ENCODE results near the gene PTCD2. TPM values are rescaled to one million over a fixed set of nuclear protein-coding genes. Genes with fewer than 3 reads are reported as not detected.

Gene PTCD2
- total and polyA plus RNA-seq, 2 donors (not counting 3 experiments of a cell fraction or from before 2014, with no cell fraction given), result 4.3 to 6.7 TPM

DNA sequence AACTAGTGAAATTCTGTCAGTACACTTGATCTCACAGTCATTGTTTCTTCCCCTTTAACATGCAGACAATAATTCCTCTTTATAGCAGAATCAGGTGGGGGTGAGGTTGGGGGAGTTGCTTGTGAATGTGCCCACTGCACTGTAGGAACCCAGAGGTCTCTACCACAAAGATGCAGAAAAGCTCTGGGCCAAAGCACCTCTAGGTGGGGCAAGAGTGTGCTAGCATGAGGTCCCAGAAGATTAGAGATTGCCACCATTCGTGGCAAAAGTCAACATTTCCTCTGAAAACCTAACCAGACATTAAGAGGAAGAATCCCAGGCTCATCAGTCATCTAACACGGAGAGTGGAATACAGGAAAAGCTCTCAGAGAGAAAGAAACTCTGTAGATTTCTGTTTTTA, 74.5 kb downstream of the PTCD2 start:
- Histone ChIP-seq H3K36me3 (ENCODE audit: control insufficient read depth in 2 of 2, extremely low read depth in 1 of 2, insufficient read depth in 2 of 2, low read length in 2 of 2) (no peaks in the 10 kb centered on the region), H3K4me3 (replicated peaks in 1 of 3; ENCODE audit: insufficient read depth in 1 of 3, low read depth in 1 of 3, low read length in 3 of 3) (no peak overlapping the region), H3K9me1 (replicated peaks; ENCODE audit: control insufficient read depth, extremely low read depth, insufficient read depth, low read length) (no peaks in the 10 kb centered on the region), H3K27me3 (ENCODE audit: control insufficient read depth in 2 of 2, insufficient read depth in 2 of 2, low read length in 2 of 2) (no peaks in the 10 kb centered on the region), H3K9ac (replicated peaks; ENCODE audit: extremely low read depth, insufficient read depth, low read length) (no peak overlapping the region), H3K4me1 (ENCODE audit: control insufficient read depth, extremely low read depth, insufficient read depth, low read length) (peaks cover 19% of the 10 kb centered on the region), H2AFZ (ENCODE audit: low read depth, low read length) (peak overlapping the region; percentile 67), H3K79me2 (ENCODE audit: control insufficient read depth, insufficient read depth, low read length) (no peaks in the 10 kb centered on the region), H3K9me3 (replicated peaks; ENCODE audit: control insufficient read depth, insufficient read depth, low read length) (no peaks in the 10 kb centered on the region), H3K4me2 (ENCODE audit: insufficient read depth, low read length) (no peak overlapping the region), H3K27ac (ENCODE audit: insufficient read depth, low read depth, low read length) (no peak overlapping the region), H4K20me1 (replicated peaks; ENCODE audit: control insufficient read depth, extremely low read depth, insufficient read depth, low read length) (no peaks in the 10 kb centered on the region)
- dilution Hi-C loops (cut with MboI; ENCODE audit: extremely low pct_ligation_motif_present, low sequenced_read_pairs) (no loop called here), intact Hi-C loops (cut with micrococcal nuclease) (loop anchor here (1.0 kb wide), 1 partner anchor 130 kb away; no protein-coding TSS in a partner anchor)
- no peak for TF ChIP-seq POLR2AphosphoS5 (IDR thresholded peaks at IDR 0.05; ENCODE audit: insufficient read depth, low read depth, low read length)
- TF ChIP-seq CTCF (IDR thresholded peaks at IDR 0.05; ENCODE audit: extremely low read depth in 1 of 2, insufficient read depth in 1 of 2, low read depth in 1 of 2, low read length in 2 of 2), result peak; percentile 50 to 56
- TF ChIP-seq MYC (IDR thresholded peaks at IDR 0.05; ENCODE audit: low read depth, low read length), result no peak
- POLR2A ChIA-PET, result no interaction called here
- peak; percentile 46 for DNase-seq (ENCODE audit: low read depth, low spot score)
- BruUV-seq (replicated peaks), result no TSS peak
- FAIRE-seq, result peak; percentile 75
- CTCF ChIA-PET, result interaction anchor here (0.5 to 2.9 kb wide), 12 partner anchors 8 to 444 kb away, joined by 3 to 26 read pairs (median 4); no protein-coding TSS in a partner anchor

GRCh38 chr5:72397836-72398235, 77.7 kb downstream of the PTCD2 start:
- CTCF ChIA-PET, result interaction anchor here (0.8 to 1.2 kb wide), 2 partner anchors 9 to 31 kb away, joined by 3 to 4 read pairs; no protein-coding TSS in a partner anchor

More at GRCh38 chr5:72397836-72398235, 77.7 kb downstream of the PTCD2 start:
- Histone ChIP-seq H3K27me3 (ENCODE audit: control insufficient read depth in 2 of 2, insufficient read depth in 2 of 2, low read length in 2 of 2) (no peaks in the 10 kb centered on the region), H3K36me3 (ENCODE audit: control insufficient read depth in 2 of 2, extremely low read depth in 1 of 2, insufficient read depth in 2 of 2, low read length in 2 of 2) (no peaks in the 10 kb centered on the region), H4K20me1 (replicated peaks; ENCODE audit: control insufficient read depth, extremely low read depth, insufficient read depth, low read length) (no peaks in the 10 kb centered on the region), H3K9ac (replicated peaks; ENCODE audit: extremely low read depth, insufficient read depth, low read length) (no peak overlapping the region), H3K79me2 (ENCODE audit: control insufficient read depth, insufficient read depth, low read length) (no peaks in the 10 kb centered on the region), H3K4me2 (ENCODE audit: insufficient read depth, low read length) (no peak overlapping the region), H3K27ac (ENCODE audit: insufficient read depth, low read depth, low read length) (no peak overlapping the region), H3K4me3 (replicated peaks in 1 of 3; ENCODE audit: insufficient read depth in 1 of 3, low read depth in 1 of 3, low read length in 3 of 3) (no peak overlapping the region), H3K4me1 (ENCODE audit: control insufficient read depth, extremely low read depth, insufficient read depth, low read length) (peaks cover 5% of the 10 kb centered on the region), H2AFZ (ENCODE audit: low read depth, low read length) (no peak overlapping the region), H3K9me3 (replicated peaks; ENCODE audit: control insufficient read depth, insufficient read depth, low read length) (no peaks in the 10 kb centered on the region), H3K9me1 (replicated peaks; ENCODE audit: control insufficient read depth, extremely low read depth, insufficient read depth, low read length) (no peaks in the 10 kb centered on the region)
- BruUV-seq (replicated peaks), result no TSS peak
- no peak for DNase-seq (ENCODE audit: low read depth, low spot score)
- TF ChIP-seq CTCF (IDR thresholded peaks at IDR 0.05; ENCODE audit: extremely low read depth in 1 of 2, insufficient read depth in 1 of 2, low read depth in 1 of 2, low read length in 2 of 2), result no peak
- no peak for TF ChIP-seq MYC (IDR thresholded peaks at IDR 0.05; ENCODE audit: low read depth, low read length)
- TF ChIP-seq EZH2 (IDR thresholded peaks at IDR 0.05; ENCODE audit: borderline replicate concordance, low read depth, low read length, severe bottlenecking), result no peak
- TF ChIP-seq MAX (IDR thresholded peaks at IDR 0.05; ENCODE audit: insufficient read depth, insufficient read length), result no peak
- dilution Hi-C loops (cut with MboI; ENCODE audit: extremely low pct_ligation_motif_present, low sequenced_read_pairs) (no loop called here), intact Hi-C loops (cut with micrococcal nuclease) (no loop called here)
- POLR2A ChIA-PET, result no interaction called here
- no peak for FAIRE-seq
